Measurements from ENCODE around the gene THADA. TPM values are rescaled to one million over a fixed set of nuclear protein-coding genes. Genes with fewer than 3 reads are reported as not detected.
"Not testable (repeated sequence)": the region's sequence is repeated elsewhere in the genome, so short reads cannot be mapped to it uniquely, and the experiment has no call there.

The THADA gene
- total RNA-seq, 4 donors from 2014 or later: 32.5 to 41.6 (median 39.0) TPM

DNA sequence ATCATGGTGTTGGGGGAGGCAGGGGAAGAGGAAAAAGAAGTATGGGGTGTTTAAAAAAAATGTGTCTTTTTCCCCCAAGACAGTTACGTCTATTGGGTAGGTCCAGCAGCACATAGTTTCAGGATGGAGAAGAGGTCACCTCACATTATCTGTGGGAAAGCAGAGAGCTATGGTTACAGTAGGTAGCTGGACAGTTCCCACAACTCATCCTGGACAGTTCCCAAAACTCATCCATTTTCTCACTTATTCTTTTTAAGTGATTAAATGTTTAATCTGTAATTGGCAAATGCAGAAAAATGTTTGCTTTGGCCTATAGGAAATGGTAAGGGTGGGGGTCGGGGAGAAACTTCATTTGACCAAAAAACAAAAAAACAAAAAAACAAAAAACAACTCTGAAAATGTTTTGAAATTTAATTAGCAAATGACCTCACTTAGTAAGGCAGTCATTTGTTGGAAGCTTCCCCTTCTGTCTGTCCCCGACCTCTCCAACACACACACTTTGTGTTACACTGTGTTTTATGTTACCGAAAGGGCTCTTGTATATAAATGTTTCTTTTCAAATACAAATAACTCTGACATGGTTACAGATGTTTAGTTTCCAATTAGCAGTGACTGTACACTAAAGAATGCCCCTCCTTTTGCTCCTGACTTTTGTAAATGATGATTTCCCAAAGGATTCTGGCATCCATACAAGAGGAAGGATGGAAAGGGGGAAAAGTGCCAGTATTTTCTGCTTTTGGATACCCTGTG, 196.1 kb downstream of the THADA start:
- peak; percentile 65 for ATAC-seq (ENCODE audit: low FRiP score)
- DNase-seq (ENCODE audit: low spot score): no peak
- TF ChIP-seq, protein P1, sequence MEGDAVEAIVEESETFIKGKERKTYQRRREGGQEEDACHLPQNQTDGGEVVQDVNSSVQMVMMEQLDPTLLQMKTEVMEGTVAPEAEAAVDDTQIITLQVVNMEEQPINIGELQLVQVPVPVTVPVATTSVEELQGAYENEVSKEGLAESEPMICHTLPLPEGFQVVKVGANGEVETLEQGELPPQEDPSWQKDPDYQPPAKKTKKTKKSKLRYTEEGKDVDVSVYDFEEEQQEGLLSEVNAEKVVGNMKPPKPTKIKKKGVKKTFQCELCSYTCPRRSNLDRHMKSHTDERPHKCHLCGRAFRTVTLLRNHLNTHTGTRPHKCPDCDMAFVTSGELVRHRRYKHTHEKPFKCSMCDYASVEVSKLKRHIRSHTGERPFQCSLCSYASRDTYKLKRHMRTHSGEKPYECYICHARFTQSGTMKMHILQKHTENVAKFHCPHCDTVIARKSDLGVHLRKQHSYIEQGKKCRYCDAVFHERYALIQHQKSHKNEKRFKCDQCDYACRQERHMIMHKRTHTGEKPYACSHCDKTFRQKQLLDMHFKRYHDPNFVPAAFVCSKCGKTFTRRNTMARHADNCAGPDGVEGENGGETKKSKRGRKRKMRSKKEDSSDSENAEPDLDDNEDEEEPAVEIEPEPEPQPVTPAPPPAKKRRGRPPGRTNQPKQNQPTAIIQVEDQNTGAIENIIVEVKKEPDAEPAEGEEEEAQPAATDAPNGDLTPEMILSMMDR (IDR thresholded peaks at IDR 0.05): no peak

GRCh38 chr2:43399098-43399497, 196.7 kb downstream of the THADA start:
- TF ChIP-seq, protein P1 (IDR thresholded peaks at IDR 0.05): no peak
- DNase-seq (ENCODE audit: low spot score): no peak
- ATAC-seq (ENCODE audit: low FRiP score): no peak

GRCh38 chr2:43397821-43398220, 198.0 kb downstream of the THADA start:
- ATAC-seq (ENCODE audit: low FRiP score): no peak
- TF ChIP-seq, protein P1 (IDR thresholded peaks at IDR 0.05): no peak
- no peak for DNase-seq (ENCODE audit: low spot score)

DNA sequence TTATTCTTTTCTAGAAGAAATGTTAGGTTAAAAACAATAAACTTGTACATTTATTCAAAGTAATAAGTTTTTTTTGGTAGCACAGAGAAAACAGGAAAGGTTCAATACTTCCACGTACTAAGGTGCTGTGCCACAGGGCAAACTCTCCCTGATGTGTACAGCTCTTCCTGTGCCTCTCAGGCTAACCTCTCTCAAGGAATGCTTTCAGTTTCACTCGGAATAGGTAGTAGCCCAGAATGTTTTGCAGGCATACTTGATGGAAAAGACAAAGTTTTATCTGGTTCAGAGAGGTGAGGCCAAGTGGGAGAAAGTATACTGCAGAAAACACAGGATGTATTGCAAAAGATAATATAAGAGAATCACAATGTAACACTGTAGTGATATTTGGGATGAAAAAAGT, 198.4 kb downstream of the THADA start:
- DNase-seq (ENCODE audit: low spot score): no peak
- ATAC-seq (ENCODE audit: low FRiP score): no peak
- TF ChIP-seq, protein P1 (IDR thresholded peaks at IDR 0.05): no peak

- not testable (repeated sequence) for ATAC-seq (ENCODE audit: low FRiP score); DNase-seq (ENCODE audit: low spot score)
These were observed 199.5 kb downstream of the THADA start for GRCh38 chr2:43396344-43396743.

GRCh38 chr2:43393918-43394317, 201.9 kb downstream of the THADA start:
- TF ChIP-seq, protein P1 (IDR thresholded peaks at IDR 0.05): no peak
- ATAC-seq (ENCODE audit: low FRiP score): no peak
- no peak for DNase-seq (ENCODE audit: low spot score)

DNA sequence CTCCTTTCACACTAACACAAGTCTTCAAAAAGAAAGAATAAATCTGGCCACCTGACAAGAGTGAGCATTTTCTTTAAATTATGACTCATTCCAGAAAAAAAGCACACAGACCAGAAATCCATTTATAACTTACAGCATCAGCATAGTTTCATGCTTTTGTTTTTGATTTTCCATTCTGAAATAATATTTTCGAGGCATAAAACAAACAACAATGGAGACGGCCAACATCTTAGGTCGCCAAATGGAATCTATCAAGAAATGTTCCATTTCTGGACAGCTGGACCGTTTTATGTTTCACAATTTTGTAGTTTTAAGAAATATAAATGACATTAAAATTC, 204.0 kb downstream of the THADA start:
- ATAC-seq (ENCODE audit: low FRiP score) (peak; percentile 43), DNase-seq (ENCODE audit: low spot score) (no peak)
- TF ChIP-seq, protein P1 (IDR thresholded peaks at IDR 0.05): no peak

Measured in omental fat pad (tissue), 4 donors.